Activated CD8-positive, alpha-beta memory T cell treated with anti-CD3 and anti-CD28 coated beads, Interleukin-2, amount 50 U/mL, for 1 hour (primary cell): ENCODE results near the gene PAAF1.
"Not testable (repeated sequence)": the region's sequence is repeated elsewhere in the genome, so short reads cannot be mapped to it uniquely, and the experiment has no call there.

Experiments
- DNase-seq: peaks from one replicate; pipeline ENCODE4 v3.0.0-alpha.2; 2020; ENCODE audit errors: extremely low read depth

PAAF1 gene

DNA sequence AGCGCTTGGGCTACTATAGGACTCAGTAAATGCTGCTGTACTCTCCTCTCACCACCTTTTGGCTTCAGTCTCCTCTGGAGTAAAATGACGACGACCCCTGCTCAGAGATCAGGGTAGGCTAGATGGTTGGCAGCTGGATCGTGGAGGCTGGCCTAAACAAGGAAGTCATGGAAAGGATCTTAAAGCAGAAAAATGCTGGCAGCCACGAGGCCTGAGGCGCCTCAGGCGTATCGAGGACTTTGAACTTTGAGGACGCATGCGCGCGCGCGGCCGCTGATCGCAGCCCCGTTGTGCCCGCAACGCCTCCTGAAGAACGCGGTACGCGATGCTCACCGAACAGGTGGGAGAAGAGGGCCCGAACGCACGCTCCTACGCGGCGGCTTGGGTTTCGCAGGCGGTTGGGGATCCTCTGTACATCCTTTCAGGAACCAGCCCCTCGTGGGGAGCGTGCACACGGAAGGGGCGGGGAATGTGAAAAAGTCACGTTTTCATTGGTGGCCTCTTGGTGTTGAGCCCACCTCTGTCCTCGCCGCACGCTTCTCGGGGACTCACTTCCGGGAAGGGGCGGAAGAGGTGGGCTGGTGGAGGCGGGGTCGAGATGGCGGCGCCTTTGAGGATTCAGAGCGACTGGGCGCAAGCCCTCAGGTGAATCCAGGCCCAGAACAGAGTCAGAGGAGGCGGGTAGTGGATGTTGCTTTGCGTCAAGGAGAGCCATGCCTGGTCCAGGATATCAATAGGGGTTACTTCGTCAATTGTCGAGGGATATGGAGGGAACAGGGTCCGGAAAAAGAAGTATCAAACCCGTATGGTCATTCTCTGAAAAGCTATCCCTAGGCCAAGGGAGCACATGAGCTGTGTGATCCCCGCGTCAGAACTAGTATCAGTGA, at the start of gene PAAF1, which contains the start of gene COA4:
Gene PAAF1, plus strand, starts transcription at position 576 of the 887 bp plus-strand sequence. Its CDS starts 23 bp downstream, at position 599.
Gene COA4, minus strand, starts transcription at position 423 of the 887 bp plus-strand sequence. CDS start 3,468 bp downstream, outside the sequence.
- DNase-seq: peak; percentile 77

DNA sequence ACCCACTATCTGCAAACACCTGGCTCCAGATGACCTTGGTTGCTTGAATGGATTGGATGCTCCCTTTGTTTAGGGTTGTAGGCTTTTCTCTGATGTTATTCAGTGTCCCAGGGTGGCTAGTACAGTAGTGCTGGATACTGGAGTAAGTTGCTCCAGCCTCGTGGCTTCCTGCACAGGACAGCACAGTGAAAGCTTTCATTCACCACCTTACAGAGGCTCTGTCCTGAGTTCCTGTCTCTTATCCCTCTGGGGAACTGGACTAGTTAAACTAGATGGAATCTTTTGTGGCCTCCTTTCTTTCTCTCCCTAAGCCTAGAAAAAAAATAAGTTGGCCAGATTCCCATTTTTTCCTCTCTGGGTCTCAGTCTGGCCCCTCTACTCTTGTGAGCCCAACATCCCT, 46.5 kb upstream of the PAAF1 start:
- DNase-seq: no peak

DNA sequence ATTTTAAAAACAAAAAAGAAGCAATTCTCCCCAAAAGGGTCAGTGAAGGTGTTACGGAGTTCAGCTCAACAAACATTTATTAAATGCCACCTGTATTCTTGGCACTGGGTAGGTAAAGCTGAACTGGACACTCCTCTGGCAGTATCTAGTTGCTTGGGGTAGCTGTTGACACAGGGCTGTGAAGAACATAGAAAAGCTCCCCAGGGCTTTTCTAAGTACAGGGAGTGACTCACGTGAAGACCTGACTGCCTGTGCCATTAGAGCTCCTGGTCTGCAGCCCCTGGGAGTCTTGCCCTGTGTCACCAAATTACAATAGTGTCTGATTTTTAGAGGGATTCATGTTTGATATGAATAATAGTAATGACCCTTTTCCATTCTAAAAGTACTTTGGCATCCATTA, 43.7 kb upstream of the PAAF1 start:
- no peak for DNase-seq

DNA sequence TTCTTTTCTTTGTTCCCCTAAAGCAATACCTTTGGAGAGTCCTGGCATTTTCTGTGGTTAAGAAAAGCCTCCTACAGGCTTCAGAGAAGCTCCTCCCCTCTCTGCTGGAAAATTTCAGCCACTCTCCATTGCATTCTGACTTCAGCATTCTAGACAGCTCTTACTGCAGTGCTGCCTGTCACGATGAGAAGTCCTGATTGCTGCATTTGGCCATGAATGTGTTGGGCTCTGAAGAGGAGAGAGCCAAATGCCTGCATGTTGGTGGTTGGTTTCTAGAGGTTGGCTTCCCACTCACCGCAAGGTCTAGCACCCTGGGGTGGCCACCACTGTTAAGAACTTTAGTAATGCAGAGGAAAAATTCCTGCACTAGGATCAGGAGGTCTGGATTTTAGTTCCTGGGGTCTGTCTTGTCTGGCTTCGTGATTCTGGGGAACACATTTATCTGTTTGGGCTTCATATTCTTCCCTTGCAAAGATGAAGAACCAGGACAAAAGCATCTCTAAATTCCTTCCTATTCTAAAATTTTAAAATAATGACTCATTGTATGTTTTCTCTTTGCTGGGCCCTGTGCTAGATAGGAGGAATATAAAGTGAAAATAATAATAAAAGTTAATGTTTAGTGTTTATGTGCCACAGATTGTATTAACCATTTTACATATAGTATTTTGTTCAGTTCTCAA, 38.2 kb upstream of the PAAF1 start:
- DNase-seq: no peak

- DNase-seq: no peak
These were observed 37.7 kb upstream of the PAAF1 start for GRCh38 chr11:73839123-73839457.

DNA sequence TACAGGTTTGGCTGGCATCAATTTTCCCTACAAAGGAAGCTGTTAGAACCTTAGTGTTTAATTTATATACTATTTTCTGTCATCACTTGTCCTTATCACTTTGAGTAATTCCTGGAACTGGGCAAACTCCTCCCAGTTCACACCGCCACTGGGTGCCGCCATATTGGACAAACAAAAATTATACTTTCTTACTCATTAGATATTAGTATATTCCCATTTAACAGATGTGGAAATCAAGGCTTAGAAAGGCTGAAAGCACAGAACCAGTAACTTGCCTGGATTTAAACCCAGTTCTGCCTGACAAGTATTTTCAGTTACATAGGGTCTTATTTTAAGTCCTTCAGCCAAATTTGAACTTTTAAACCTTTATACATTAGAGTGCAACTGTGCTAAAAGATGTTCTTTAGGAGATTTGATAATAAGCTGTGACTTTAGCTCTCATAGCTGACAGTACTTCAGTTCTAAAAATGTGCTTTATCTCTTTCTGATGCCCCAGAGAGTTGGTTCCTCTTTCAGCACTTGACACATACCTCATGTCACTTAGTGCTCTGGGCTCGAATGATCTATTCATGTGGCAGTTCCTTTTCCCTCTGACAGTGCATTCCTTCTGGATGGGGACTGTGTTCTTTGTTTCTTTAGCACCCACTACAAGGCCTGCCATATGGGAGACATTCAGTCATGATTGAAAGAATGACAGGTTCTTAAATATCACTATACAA, 25.6 kb upstream of the PAAF1 start:
- no peak for DNase-seq

GRCh38 chr11:73852049-73852448, 24.8 kb upstream of the PAAF1 start:
- DNase-seq: no peak

DNA sequence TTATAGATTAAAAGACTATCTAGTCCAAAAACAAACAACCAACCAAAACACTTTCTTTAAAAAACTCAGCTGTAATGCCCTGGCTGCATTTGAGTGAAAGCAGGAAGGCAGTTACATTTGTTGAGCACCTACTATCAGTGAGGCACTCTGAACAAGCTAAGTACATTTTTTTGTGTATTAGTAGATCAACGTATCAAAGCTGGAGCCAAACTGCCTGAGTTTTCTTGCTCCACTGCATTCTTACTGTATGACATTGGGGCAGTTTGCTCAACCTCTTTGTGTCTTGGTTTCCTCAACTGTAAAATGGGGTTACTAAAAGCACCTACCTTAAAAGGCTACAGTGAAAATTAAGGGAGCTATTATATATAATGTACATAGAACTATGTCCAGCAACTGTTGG, 22.1 kb upstream of the PAAF1 start:
- DNase-seq: no peak

- no peak for DNase-seq
These were observed 20.7 kb upstream of the PAAF1 start for GRCh38 chr11:73856031-73856567.

DNA sequence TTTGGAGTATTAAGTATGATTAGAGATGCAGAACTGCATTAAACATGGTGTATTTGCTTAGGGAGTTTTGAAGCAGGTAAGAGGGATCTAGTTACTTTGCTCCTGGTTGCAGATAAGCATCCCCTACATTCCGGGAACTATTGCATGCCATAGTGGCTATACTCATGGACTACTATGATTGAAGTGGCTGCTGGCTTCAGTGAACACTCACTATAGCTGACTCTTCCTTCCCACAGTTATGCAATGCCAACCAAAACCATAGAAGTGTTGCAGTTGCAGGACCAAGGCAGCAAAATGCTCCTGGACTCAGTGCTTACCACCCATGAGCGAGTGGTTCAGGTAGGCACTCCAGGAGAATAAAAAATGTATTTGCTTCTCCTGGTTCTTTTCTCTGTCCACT, 17.1 kb upstream of the PAAF1 start:
- DNase-seq: no peak

- no peak for DNase-seq
These were observed 16.6 kb upstream of the PAAF1 start for GRCh38 chr11:73860202-73860601.

DNA sequence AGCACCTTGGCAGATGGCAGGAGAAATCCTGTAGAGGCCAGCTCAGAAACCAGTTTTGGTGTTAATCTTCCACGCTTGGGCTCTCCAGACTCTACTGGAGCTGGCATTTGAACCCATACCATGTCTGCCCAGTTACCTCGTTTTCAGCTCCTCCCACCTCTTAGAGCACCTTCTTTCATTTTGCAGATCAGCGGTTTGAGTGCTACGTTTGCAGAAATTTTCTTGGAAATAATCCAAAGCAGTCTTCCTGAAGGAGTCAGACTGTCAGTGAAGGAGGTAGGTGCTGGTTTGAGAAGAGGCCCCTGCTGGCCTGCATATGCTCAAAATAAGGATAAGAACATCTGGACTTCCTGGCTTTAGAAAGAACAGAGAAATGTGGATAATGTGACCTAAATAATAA, 13.8 kb upstream of the PAAF1 start:
- DNase-seq: no peak

DNA sequence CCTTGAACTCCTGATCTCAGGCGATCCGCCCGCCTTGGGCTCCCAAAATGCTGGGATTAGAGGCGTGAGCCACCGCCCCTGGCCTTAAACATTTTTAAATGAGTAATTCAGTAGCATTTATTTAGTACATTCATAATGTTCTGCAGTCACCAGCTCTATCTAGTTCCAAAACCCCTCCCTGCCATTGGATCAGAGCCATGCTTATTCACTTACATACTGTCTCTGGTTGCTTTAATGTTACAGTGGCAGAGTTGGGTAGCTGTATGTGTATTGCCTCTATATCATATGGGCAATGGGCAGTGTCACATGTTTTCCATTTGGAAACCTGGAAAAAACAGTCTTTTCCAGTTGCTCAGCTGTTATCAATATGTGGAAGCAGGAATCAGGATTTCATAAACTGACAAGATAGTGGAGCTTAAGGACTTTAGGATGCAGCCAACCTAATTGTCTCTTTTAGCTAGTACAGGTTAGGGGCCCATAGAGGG, 10.7 kb upstream of the PAAF1 start:
- DNase-seq: no peak

- no peak for DNase-seq
These were observed 10.2 kb upstream of the PAAF1 start for GRCh38 chr11:73866586-73866996.

- DNase-seq: no peak
These were observed 7.4 kb upstream of the PAAF1 start for GRCh38 chr11:73869332-73869949.

GRCh38 chr11:73870261-73870660, 6.5 kb upstream of the PAAF1 start:
- no peak for DNase-seq

DNA sequence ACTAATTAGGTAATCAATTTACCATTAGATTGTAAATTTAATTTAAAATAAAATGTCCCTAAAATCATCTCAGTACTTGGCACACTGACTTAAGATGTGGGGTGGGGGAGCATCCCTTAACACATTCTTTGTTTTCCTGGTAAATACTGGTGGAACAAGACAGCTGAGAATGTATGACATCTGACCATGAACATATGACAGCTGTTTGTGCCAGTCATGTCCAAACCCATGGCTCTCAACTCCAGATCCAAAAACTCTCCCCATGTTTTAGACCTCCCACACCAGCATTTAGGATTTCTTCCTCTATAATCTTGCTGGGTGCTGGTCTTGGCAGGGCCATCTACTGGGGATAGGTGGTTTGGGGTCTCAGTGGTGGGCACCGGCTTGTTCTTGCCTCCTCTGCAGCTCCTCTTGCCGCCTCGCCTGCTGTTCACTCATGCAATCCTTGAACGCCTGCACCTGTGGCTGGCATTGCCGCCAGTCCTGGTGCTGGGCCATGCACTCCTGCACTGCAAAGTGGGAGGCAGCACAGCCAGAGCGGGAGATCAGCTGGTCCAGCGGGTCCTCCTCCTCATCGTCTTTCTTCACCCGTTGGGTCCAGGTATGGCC, 3.9 kb upstream of the PAAF1 start:
- no peak for DNase-seq

DNA sequence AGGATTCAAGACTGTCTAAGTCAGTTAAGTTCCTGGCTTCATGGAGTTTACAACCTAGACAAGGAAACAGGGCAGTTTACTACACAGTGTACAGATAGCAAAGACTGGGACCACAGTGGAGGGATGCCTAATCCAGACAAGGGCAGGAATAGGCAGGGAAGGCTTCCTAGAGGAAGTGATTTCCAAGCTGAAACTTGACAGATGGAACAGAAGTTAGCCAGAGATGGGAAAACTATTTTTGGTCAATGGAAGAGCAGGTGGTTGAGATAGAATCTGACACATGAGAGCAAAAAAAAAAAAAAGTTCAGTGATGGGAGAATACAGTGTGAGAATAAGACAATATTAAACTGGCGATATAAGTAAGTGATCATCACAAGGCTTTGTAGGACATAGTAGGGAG, 1.4 kb upstream of the PAAF1 start:
- no peak for DNase-seq

- no peak for DNase-seq
These were observed 959 bp upstream of the PAAF1 start for GRCh38 chr11:73875840-73876239.

- no peak for DNase-seq
These were observed 2.0 kb downstream of the PAAF1 start for GRCh38 chr11:73878771-73879170.

- DNase-seq: not testable (repeated sequence)
These were observed 3.6 kb downstream of the PAAF1 start for GRCh38 chr11:73880449-73880848.
